ENCODE results near the gene ASB15. TPM values are rescaled to one million over a fixed set of nuclear protein-coding genes. Genes with fewer than 3 reads are reported as not detected.

Gene ASB15
- total and polyA plus RNA-seq, 8 donors, result not detected

DNA sequence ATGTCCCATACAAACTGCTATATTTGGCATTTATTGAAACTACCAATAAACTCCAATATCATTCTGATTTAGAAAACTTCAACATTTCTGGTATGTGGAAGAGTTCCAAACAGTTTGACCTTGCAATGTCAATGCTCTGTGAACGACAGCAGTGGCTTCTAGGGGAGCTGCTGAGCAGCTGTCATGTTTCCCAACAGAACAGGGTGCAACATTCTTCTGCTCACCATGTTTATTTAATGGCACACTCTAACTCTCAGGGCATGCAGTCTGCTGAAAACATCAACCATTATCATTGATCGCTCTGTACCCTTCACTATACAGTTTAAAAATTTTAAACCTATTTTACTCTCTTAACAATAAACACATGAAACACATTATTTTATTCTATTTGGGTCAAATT lies 79.9 kb downstream of the ASB15 start:
- Histone ChIP-seq H3K27me3 (no peaks in the 10 kb centered on the region), H3K36me3 (peaks cover 0 to 46% (median 37%) of the 10 kb centered on the region in 4 donors), H3K27ac (no peak overlapping the region), H3K4me1 (no peaks in the 10 kb centered on the region), H3K9me3 (no peaks in the 10 kb centered on the region), H3K4me3 (no peak overlapping the region)
- intact Hi-C loops (cut with DNase I; ENCODE audit: low total_unique reads), result no loop called here
- DNase-seq, result peak in 1 of 2 donors; percentile 23
- WGBS, 5 donors, result 52 to 66% (median 64%) methylated on average over 2 of the region's 2 CpGs
- TF ChIP-seq EP300 (IDR thresholded peaks at IDR 0.05) (no peak), POLR2A (IDR thresholded peaks at IDR 0.05) (no peak), POLR2AphosphoS5 (IDR thresholded peaks at IDR 0.05) (no peak)
- TF ChIP-seq, protein P1, sequence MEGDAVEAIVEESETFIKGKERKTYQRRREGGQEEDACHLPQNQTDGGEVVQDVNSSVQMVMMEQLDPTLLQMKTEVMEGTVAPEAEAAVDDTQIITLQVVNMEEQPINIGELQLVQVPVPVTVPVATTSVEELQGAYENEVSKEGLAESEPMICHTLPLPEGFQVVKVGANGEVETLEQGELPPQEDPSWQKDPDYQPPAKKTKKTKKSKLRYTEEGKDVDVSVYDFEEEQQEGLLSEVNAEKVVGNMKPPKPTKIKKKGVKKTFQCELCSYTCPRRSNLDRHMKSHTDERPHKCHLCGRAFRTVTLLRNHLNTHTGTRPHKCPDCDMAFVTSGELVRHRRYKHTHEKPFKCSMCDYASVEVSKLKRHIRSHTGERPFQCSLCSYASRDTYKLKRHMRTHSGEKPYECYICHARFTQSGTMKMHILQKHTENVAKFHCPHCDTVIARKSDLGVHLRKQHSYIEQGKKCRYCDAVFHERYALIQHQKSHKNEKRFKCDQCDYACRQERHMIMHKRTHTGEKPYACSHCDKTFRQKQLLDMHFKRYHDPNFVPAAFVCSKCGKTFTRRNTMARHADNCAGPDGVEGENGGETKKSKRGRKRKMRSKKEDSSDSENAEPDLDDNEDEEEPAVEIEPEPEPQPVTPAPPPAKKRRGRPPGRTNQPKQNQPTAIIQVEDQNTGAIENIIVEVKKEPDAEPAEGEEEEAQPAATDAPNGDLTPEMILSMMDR (IDR thresholded peaks at IDR 0.05), result no peak

DNA sequence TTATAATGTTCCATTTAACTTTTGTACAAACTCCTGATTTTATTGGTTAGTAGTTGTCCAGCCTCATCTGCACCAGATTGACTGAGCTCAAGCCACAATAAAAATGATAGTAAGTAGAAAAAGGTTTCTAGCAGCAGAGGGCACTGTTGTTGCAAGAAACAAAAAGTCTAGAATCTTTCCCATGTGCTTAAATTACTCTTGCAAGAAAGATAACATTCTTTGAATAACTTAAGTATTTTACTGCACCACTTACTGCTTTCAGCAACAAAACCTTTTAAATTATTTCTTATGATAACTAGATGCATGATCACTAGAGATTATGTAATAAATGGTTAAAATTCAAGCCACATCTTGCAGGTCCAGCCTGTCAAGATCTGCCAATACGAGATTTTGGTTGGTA lies 81.1 kb downstream of the ASB15 start:
- 60 to 90% (median 83%) methylated on average over 1 of the region's 1 CpG for WGBS, 5 donors
- DNase-seq, result peak in 1 of 2 donors; percentile 78

GRCh38 chr7:123687161-123687560 lies 85.5 kb downstream of the ASB15 start:
- TF ChIP-seq POLR2AphosphoS5 (IDR thresholded peaks at IDR 0.05) (no peak), EP300 (IDR thresholded peaks at IDR 0.05) (no peak)
- WGBS, 5 donors, result 93 to 100% (median 96%) methylated on average over 2 of the region's 2 CpGs
- H3K27me3 ChIP-seq, result no peaks in the 10 kb centered on the region
- H3K4me3 ChIP-seq, result no peak overlapping the region
- H3K4me1 ChIP-seq, result peaks cover 0 to 19% (median 10%) of the 10 kb centered on the region in 4 donors
- DNase-seq, result no peak
- no peak overlapping the region for H3K27ac ChIP-seq
- peaks cover 9 to 73% (median 61%) of the 10 kb centered on the region in 4 donors for H3K36me3 ChIP-seq
- no peaks in the 10 kb centered on the region for H3K9me3 ChIP-seq
- intact Hi-C loops (cut with DNase I; ENCODE audit: low total_unique reads), result no loop called here

More for the DNA sequence above, 81.1 kb downstream of the ASB15 start:
- peaks cover 0 to 56% (median 47%) of the 10 kb centered on the region in 4 donors for H3K36me3 ChIP-seq
- H3K27ac ChIP-seq, result no peak overlapping the region
- H3K9me3 ChIP-seq, result no peaks in the 10 kb centered on the region
- H3K27me3 ChIP-seq, result no peaks in the 10 kb centered on the region
- TF ChIP-seq POLR2A (IDR thresholded peaks at IDR 0.05), result no peak
- TF ChIP-seq, protein P1 (IDR thresholded peaks at IDR 0.05), result peak in 3 of 7 experiments; percentile 31 to 58 (median 42)
- intact Hi-C loops (cut with DNase I; ENCODE audit: low total_unique reads), result no loop called here
- no peaks in the 10 kb centered on the region for H3K4me1 ChIP-seq
- no peak overlapping the region for H3K4me3 ChIP-seq

DNA sequence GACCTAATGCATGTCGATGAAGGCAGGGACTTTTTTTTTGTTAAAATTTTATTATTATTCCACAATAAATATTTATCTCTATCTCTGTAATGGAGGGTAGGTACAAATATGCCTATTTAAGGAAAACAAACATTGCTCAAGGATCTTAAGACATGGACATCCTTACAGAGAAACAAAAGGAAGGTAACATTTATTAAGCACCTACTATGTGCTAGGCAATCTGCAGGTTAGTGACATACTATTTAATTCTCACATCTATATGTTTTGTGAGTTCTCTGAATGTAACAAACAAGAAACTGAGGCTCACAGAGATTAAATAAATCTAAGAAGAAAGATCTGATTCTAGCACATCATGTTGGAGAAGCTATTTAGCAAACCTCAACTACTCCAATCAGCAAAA lies 86.1 kb downstream of the ASB15 start:
- DNase-seq, result no peak
- no peaks in the 10 kb centered on the region for H3K27me3 ChIP-seq
- no peak overlapping the region for H3K27ac ChIP-seq
- H3K4me1 ChIP-seq, result peaks cover 0 to 19% (median 10%) of the 10 kb centered on the region in 4 donors
- H3K36me3 ChIP-seq, result peaks cover 14 to 76% (median 64%) of the 10 kb centered on the region in 4 donors
- TF ChIP-seq EP300 (IDR thresholded peaks at IDR 0.05), result no peak
- TF ChIP-seq, protein P1 (IDR thresholded peaks at IDR 0.05), result no peak
- no peak for TF ChIP-seq POLR2AphosphoS5 (IDR thresholded peaks at IDR 0.05)
- no peak for TF ChIP-seq POLR2A (IDR thresholded peaks at IDR 0.05)
- intact Hi-C loops (cut with DNase I; ENCODE audit: low total_unique reads), result no loop called here
- no peak overlapping the region for H3K4me3 ChIP-seq
- H3K9me3 ChIP-seq, result no peaks in the 10 kb centered on the region
- WGBS, 5 donors, result 79 to 96% (median 87%) methylated on average over 1 of the region's 1 CpG

Other genes with a start within 250 kb of the ASB15 start
- gene IQUB, start 67.2 kb upstream of the ASB15 start, total RNA-seq, result 1 to 10 TPM in 1 of 5 donors, under 1 TPM in 1, not detected in 3; 0.55 to 2.7 TPM
- gene IQUB, start 67.2 kb upstream of the ASB15 start, polyA plus RNA-seq, result under 1 TPM in 2 of 3 donors, not detected in 1; 0.05 to 0.12 TPM
- gene NDUFA5, start 44.0 kb upstream of the ASB15 start, total RNA-seq, result 100 to 1,000 TPM in 2 of 5 donors, 10 to 100 TPM in 2, 1 to 10 TPM in 1; 1.2 to 133 (median 63.6) TPM
- gene NDUFA5, start 44.0 kb upstream of the ASB15 start, polyA plus RNA-seq, result 100 to 1,000 TPM in 2 of 3 donors, 10 to 100 TPM in 1; 96.1 to 154 (median 120) TPM
- not detected for gene LMOD2, start 54.0 kb downstream of the ASB15 start, total RNA-seq
- under 1 TPM; 0.05 to 0.46 (median 0.12) TPM for gene LMOD2, start 54.0 kb downstream of the ASB15 start, polyA plus RNA-seq
- 10 to 100 TPM in 4 of 5 donors, 1 to 10 TPM in 1; 9.0 to 56.7 (median 23.7) TPM for gene WASL, start 147.2 kb downstream of the ASB15 start, total RNA-seq
- 10 to 100 TPM; 12.2 to 33.5 (median 19.7) TPM for gene WASL, start 147.2 kb downstream of the ASB15 start, polyA plus RNA-seq
- gene HYAL4, start 243.3 kb downstream of the ASB15 start, total RNA-seq, result not detected
- gene HYAL4, start 243.3 kb downstream of the ASB15 start, polyA plus RNA-seq, result under 1 TPM in 1 of 3 donors, not detected in 2; 0.78 TPM

All from stomach (tissue), 9 donors.